ENCODE measurements around the gene SLC22A31. TPM values are rescaled to one million over a fixed set of nuclear protein-coding genes. Genes with fewer than 3 reads are reported as not detected.

SLC22A31 gene
- total and polyA plus RNA-seq, 2 donors (not counting 1 experiment from before 2014, with no cell fraction given) = 0.17 to 0.24 TPM

GRCh38 chr16:89164436-89164835 lies 35.9 kb downstream of the SLC22A31 start:
- Histone ChIP-seq H3K79me2 (ENCODE audit: control insufficient read depth, insufficient read depth, low read length) (no peaks in the 10 kb centered on the region), H4K20me1 (ENCODE audit: control insufficient read depth, extremely low read depth, insufficient read depth, low read length) (no peaks in the 10 kb centered on the region), H3K4me1 (ENCODE audit: control insufficient read depth, extremely low read depth, insufficient read depth, low read length) (peaks cover 5% of the 10 kb centered on the region), H3K9me3 (ENCODE audit: control insufficient read depth, insufficient read depth, low read depth, low read length) (no peaks in the 10 kb centered on the region), H3K36me3 (ENCODE audit: control insufficient read depth, insufficient read depth, low read length) (no peaks in the 10 kb centered on the region), H3K4me2 (ENCODE audit: extremely low read depth, insufficient read depth, low read length) (no peak overlapping the region), H2AFZ (ENCODE audit: low read length) (no peak overlapping the region), H3K4me3 (replicated peaks in 1 of 4; ENCODE audit: control extremely low read depth in 1 of 4, insufficient read depth in 1 of 4, low read depth in 3 of 4, low read length in 4 of 4) (no peak overlapping the region), H3K27me3 (ENCODE audit: control insufficient read depth, insufficient read depth, low read length) (no peaks in the 10 kb centered on the region), H3K9ac (ENCODE audit: insufficient read depth, low read length) (no peak overlapping the region), H3K27ac (ENCODE audit: insufficient read depth, low read length) (no peak overlapping the region)
- TF ChIP-seq CTCF (conservative IDR thresholded peaks at IDR 0.05 in 1 of 2, IDR thresholded peaks at IDR 0.05 in 1 of 2; ENCODE audit: low read depth in 1 of 2, low read length in 2 of 2) = no peak
- no peak for TF ChIP-seq EZH2 (IDR thresholded peaks at IDR 0.05; ENCODE audit: low read length, missing control alignments)
- DNase-seq (ENCODE audit: low read depth in 2 of 2) = no peak

DNA sequence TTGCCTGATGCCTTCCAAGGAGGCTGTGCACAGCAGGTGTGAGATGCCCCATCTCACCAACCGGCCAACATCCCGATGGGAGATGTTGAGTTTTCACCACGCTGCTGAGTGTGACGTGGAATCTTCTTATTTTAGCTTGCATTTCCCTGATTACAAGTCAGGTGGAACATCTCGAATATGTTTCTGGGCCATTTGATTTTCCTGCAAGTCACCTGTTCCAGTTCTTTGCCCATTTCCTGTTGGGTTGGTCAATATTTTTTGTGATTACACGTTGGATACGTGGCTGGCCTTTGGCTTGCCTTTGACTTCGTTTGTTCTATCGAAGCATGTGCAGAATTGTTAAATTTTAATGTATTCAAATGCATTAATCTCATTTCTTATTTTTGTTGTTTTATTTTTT lies 37.0 kb downstream of the SLC22A31 start:
- no peaks in the 10 kb centered on the region for H3K9me3 ChIP-seq (ENCODE audit: control insufficient read depth, insufficient read depth, low read depth, low read length)
- no peak overlapping the region for H3K9ac ChIP-seq (ENCODE audit: insufficient read depth, low read length)
- no peak overlapping the region for H3K4me3 ChIP-seq (replicated peaks in 1 of 4; ENCODE audit: control extremely low read depth in 1 of 4, insufficient read depth in 1 of 4, low read depth in 3 of 4, low read length in 4 of 4)
- H4K20me1 ChIP-seq (ENCODE audit: control insufficient read depth, extremely low read depth, insufficient read depth, low read length) = no peaks in the 10 kb centered on the region
- no peak for TF ChIP-seq CTCF (conservative IDR thresholded peaks at IDR 0.05 in 1 of 2, IDR thresholded peaks at IDR 0.05 in 1 of 2; ENCODE audit: low read depth in 1 of 2, low read length in 2 of 2)
- no peak for TF ChIP-seq EZH2 (IDR thresholded peaks at IDR 0.05; ENCODE audit: low read length, missing control alignments)
- H3K4me2 ChIP-seq (ENCODE audit: extremely low read depth, insufficient read depth, low read length) = no peak overlapping the region
- no peaks in the 10 kb centered on the region for H3K79me2 ChIP-seq (ENCODE audit: control insufficient read depth, insufficient read depth, low read length)
- H3K27me3 ChIP-seq (ENCODE audit: control insufficient read depth, insufficient read depth, low read length) = no peaks in the 10 kb centered on the region
- H3K4me1 ChIP-seq (ENCODE audit: control insufficient read depth, extremely low read depth, insufficient read depth, low read length) = peaks cover 5% of the 10 kb centered on the region
- no peaks in the 10 kb centered on the region for H3K36me3 ChIP-seq (ENCODE audit: control insufficient read depth, insufficient read depth, low read length)
- H3K27ac ChIP-seq (ENCODE audit: insufficient read depth, low read length) = no peak overlapping the region
- no peak overlapping the region for H2AFZ ChIP-seq (ENCODE audit: low read length)
- DNase-seq (ENCODE audit: low read depth in 2 of 2) = no peak

DNA sequence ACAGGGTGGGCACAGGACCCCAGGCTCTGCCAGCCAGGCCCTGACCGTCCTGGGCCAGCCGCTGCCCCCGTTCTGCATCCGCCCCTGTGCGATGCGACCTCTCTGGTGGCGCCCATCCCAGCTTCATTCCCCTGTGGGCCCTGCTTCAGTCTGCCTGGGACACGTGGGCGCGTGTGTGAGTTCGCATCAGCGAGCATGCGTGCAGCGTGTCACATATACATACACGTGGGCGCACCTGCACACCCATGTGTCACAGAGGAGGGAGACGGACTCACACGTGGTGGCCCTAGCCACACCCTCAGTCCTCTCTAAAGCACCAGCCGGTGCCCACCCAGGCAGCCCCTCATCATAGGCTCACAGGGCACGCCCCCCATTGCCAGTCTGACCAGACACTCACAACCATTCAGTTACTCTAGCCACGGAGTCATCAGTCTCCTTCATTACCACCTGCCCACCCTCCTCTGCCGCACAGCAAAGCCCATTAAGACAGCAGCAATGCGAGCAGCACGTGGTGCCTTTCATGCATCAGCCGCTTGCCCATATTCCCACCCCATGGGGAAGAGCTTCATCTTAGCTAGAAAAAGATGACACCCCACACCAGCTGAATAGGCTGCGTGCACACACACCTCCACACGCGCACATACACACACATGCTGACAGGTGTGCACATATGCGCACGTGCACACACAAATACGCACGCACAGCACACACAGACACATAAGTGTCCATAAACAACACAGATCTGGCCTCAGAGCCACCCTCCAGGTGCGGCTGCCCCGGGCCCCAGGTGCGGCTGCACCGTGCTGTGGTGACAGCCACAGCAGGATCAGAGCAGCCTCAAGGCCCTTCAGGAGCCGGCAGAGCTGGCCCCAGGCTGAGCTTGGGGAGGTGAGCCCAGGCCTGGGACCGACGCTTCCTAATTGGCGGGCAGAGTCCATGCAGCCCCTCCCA lies 38.3 kb downstream of the SLC22A31 start:
- Histone ChIP-seq H3K36me3 (ENCODE audit: control insufficient read depth, insufficient read depth, low read length) (no peaks in the 10 kb centered on the region), H3K9ac (ENCODE audit: insufficient read depth, low read length) (no peak overlapping the region), H3K79me2 (ENCODE audit: control insufficient read depth, insufficient read depth, low read length) (no peaks in the 10 kb centered on the region), H3K4me3 (replicated peaks in 1 of 4; ENCODE audit: control extremely low read depth in 1 of 4, insufficient read depth in 1 of 4, low read depth in 3 of 4, low read length in 4 of 4) (no peak overlapping the region), H3K4me1 (ENCODE audit: control insufficient read depth, extremely low read depth, insufficient read depth, low read length) (peaks cover 2% of the 10 kb centered on the region), H3K4me2 (ENCODE audit: extremely low read depth, insufficient read depth, low read length) (no peak overlapping the region), H4K20me1 (ENCODE audit: control insufficient read depth, extremely low read depth, insufficient read depth, low read length) (no peaks in the 10 kb centered on the region), H3K9me3 (ENCODE audit: control insufficient read depth, insufficient read depth, low read depth, low read length) (no peaks in the 10 kb centered on the region), H2AFZ (ENCODE audit: low read length) (no peak overlapping the region), H3K27me3 (ENCODE audit: control insufficient read depth, insufficient read depth, low read length) (no peaks in the 10 kb centered on the region), H3K27ac (ENCODE audit: insufficient read depth, low read length) (no peak overlapping the region)
- TF ChIP-seq EZH2 (IDR thresholded peaks at IDR 0.05; ENCODE audit: low read length, missing control alignments) (no peak), CTCF (conservative IDR thresholded peaks at IDR 0.05 in 1 of 2, IDR thresholded peaks at IDR 0.05 in 1 of 2; ENCODE audit: low read depth in 1 of 2, low read length in 2 of 2) (no peak)
- no peak for DNase-seq (ENCODE audit: low read depth in 2 of 2)

Data from fibroblast of lung (primary cell).